SU-DHL-6 (cell line): ENCODE measurements around the gene PTPRE.

ENCODE experiments used
- EZH2phosphoT487 ChIP-seq: fragments of 200-600 bp; sonication (generic), shearing (Covaris generic); conservative IDR thresholded peaks from 2 replicates; pipeline ENCODE4 v1.6.1; 2018; ENCODE audit warnings: mild to moderate bottlenecking, antibody characterized with exemption, low read length, moderate library complexity, mixed read lengths
- TF ChIP-seq, protein P1 (sequence below): fragments of 200-600 bp; sonication (generic); IDR thresholded peaks from one replicate; pipeline ENCODE4 v1.5.1; 2017; ENCODE audit warnings: antibody characterized with exemption, mild to moderate bottlenecking, low read length, moderate library complexity; ENCODE audit not compliant: insufficient read depth, poor library complexity, severe bottlenecking

DNA sequence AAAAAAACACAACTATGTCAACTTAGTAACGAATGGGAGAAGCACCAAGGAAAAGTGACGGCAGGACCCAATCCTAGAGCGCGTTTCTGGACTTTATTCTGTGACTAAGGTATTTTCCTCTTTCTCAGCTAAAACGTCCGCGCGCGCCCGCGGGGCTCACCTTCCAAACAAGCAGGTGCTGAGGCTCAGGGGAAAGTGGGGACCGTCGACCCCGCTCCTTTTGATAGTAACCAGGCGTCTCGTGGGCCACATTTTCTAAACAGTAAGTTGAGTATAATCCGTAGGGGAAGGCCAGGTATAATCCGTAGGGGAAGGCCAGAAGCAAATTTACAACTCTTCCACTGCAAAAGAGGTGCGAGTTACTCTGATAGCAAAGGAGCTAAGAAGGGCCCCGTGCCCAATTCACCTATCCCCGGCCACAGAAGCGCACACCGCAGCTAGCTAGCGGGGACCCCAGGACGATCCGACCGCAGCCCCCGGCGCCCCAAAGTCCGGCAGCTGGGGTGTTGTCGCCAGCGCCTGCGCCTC, 218.6 kb downstream of the PTPRE start:
- TF ChIP-seq, protein P1, sequence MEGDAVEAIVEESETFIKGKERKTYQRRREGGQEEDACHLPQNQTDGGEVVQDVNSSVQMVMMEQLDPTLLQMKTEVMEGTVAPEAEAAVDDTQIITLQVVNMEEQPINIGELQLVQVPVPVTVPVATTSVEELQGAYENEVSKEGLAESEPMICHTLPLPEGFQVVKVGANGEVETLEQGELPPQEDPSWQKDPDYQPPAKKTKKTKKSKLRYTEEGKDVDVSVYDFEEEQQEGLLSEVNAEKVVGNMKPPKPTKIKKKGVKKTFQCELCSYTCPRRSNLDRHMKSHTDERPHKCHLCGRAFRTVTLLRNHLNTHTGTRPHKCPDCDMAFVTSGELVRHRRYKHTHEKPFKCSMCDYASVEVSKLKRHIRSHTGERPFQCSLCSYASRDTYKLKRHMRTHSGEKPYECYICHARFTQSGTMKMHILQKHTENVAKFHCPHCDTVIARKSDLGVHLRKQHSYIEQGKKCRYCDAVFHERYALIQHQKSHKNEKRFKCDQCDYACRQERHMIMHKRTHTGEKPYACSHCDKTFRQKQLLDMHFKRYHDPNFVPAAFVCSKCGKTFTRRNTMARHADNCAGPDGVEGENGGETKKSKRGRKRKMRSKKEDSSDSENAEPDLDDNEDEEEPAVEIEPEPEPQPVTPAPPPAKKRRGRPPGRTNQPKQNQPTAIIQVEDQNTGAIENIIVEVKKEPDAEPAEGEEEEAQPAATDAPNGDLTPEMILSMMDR = no peak
- no peak for TF ChIP-seq EZH2phosphoT487
